HCT116 (cell line): ENCODE results near the gene ARHGEF9.

ENCODE experiments used
- ATF3 ChIP-seq: IDR thresholded peaks from 2 replicates; pipeline ENCODE4 v1.6.1; 2012
- CEBPB ChIP-seq: IDR thresholded peaks from 2 replicates; pipeline ENCODE4 v1.6.1; 2012; ENCODE audit warnings: low read depth
- CTCF ChIP-seq, 3 experiments: fragments of 200-600 bp in 1 of 3; sonication (generic) in 1 of 3; IDR thresholded peaks in 2 of 3; conservative IDR thresholded peaks in 1 of 3; 2 replicates each; pipeline ENCODE4 v1.5.1; 2012 to 2017; ENCODE audit warnings: low read depth in 2 of 3, low read length in 2 of 3, antibody characterized with exemption in 1 of 3, borderline replicate concordance in 1 of 3, control low read depth in 1 of 3, mild to moderate bottlenecking in 1 of 3, mixed read lengths in 1 of 3, mixed run types in 1 of 3, moderate library complexity in 1 of 3; ENCODE audit not compliant: insufficient read depth in 1 of 3
- EZH2 ChIP-seq: fragments of 200-600 bp; sonication (generic); IDR thresholded peaks from 2 replicates; pipeline ENCODE4 v1.6.1; 2017; ENCODE audit warnings: antibody characterized with exemption, mixed run types
- EZH2phosphoT487 ChIP-seq: fragments of 200-600 bp; IDR thresholded peaks from 2 replicates; pipeline ENCODE4 v1.6.1; 2018; ENCODE audit warnings: antibody characterized with exemption, borderline replicate concordance
- JUND ChIP-seq: IDR thresholded peaks from 2 replicates; pipeline ENCODE4 v1.6.1; 2012
- MAX ChIP-seq: IDR thresholded peaks from 2 replicates; pipeline ENCODE4 v1.6.1; 2012
- POLR2A ChIP-seq: IDR thresholded peaks from 2 replicates; pipeline ENCODE4 v1.7.0; 2011; ENCODE audit warnings: borderline replicate concordance; ENCODE audit not compliant: insufficient read depth, insufficient read length; ENCODE audit errors: extremely low read depth
- POLR2AphosphoS5 ChIP-seq: IDR thresholded peaks from 2 replicates; pipeline ENCODE4 v1.6.1; 2011; ENCODE audit warnings: mild to moderate bottlenecking, low read depth, low read length, moderate library complexity
- RAD21 ChIP-seq: IDR thresholded peaks from 2 replicates; pipeline ENCODE4 v1.6.1; 2012; ENCODE audit warnings: low read depth, mild to moderate bottlenecking
- REST ChIP-seq: IDR thresholded peaks from 2 replicates; pipeline ENCODE4 v1.6.1; 2012; ENCODE audit warnings: low read depth
- SIN3A ChIP-seq: IDR thresholded peaks from 2 replicates; pipeline ENCODE4 v1.6.1; 2012; ENCODE audit warnings: low read depth
- YY1 ChIP-seq: IDR thresholded peaks from 2 replicates; pipeline ENCODE4 v1.6.1; 2011; ENCODE audit warnings: low read length, low read depth, moderate library complexity, mild to moderate bottlenecking; ENCODE audit not compliant: insufficient replicate concordance; ENCODE audit errors: extremely low read depth
- ZBTB33 ChIP-seq: IDR thresholded peaks from 2 replicates; pipeline ENCODE4 v1.6.1; 2011; ENCODE audit warnings: mild to moderate bottlenecking, low read length, moderate library complexity; ENCODE audit not compliant: insufficient replicate concordance; ENCODE audit errors: extremely low read depth

GRCh38 chrX:63664083-63664482 lies 120.9 kb downstream of the ARHGEF9 start:
- TF ChIP-seq REST = no peak
- no peak for TF ChIP-seq CEBPB
- TF ChIP-seq CTCF (IDR thresholded peaks at IDR 0.05 in 2 of 3, conservative IDR thresholded peaks at IDR 0.05 in 1 of 3; ENCODE audit: borderline replicate concordance in 1 of 3, insufficient read depth in 1 of 3, low read depth in 2 of 3, low read length in 2 of 3) = no peak
- no peak for TF ChIP-seq JUND
- TF ChIP-seq POLR2A = no peak
- TF ChIP-seq POLR2AphosphoS5 = no peak
- no peak for TF ChIP-seq ATF3
- no peak for TF ChIP-seq MAX
- no peak for TF ChIP-seq EZH2
- TF ChIP-seq EZH2phosphoT487 = no peak
- TF ChIP-seq YY1 = no peak
- TF ChIP-seq RAD21 = no peak
- no peak for TF ChIP-seq ZBTB33
- no peak for TF ChIP-seq SIN3A
